ENCODE data around the gene MRPL28. TPM values are rescaled to one million over a fixed set of nuclear protein-coding genes. Genes with fewer than 3 reads are reported as not detected.
A peak's percentile ranks its signal among the peaks of the same experiment; 100 is the strongest.
"Not testable (repeated sequence)": the region's sequence is repeated elsewhere in the genome, so short reads cannot be mapped to it uniquely, and the experiment has no call there.

The MRPL28 gene
- total RNA-seq, 1 donor from 2014 or later: 50.8 TPM

- ATAC-seq: no peak
Measured at GRCh38 chr16:337437-337836, 32.9 kb downstream of the MRPL28 start.

DNA sequence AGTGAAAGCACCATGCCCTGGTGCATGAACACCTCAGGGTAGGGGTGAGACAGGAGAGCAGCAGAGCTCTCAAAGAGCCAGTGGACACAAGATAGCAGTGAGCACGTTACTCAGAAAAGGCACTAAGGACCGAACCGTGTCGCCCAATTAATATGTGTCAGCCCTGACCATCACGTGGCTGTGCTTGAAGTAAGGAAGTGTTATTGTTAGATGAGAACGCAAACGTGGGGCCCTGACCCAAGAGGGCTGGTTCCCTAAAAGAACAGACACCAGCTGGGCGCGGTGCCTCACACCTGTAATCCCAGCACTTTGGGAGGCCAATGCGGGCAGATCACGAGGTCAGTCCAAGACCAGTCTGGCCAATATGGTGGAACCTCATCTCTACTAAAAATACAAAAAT lies 34.1 kb downstream of the MRPL28 start:
- ATAC-seq: no peak

GRCh38 chr16:334861-335632 lies 35.3 kb downstream of the MRPL28 start:
- ATAC-seq: not testable (repeated sequence)

GRCh38 chr16:334164-334832 lies 36.0 kb downstream of the MRPL28 start:
- ATAC-seq: not testable (repeated sequence)

GRCh38 chr16:333406-334094 lies 36.8 kb downstream of the MRPL28 start:
- no peak for ATAC-seq

GRCh38 chr16:331181-331814 lies 39.0 kb downstream of the MRPL28 start:
- ATAC-seq: not testable (repeated sequence)

GRCh38 chr16:330741-331140 lies 39.6 kb downstream of the MRPL28 start:
- no peak for ATAC-seq

DNA sequence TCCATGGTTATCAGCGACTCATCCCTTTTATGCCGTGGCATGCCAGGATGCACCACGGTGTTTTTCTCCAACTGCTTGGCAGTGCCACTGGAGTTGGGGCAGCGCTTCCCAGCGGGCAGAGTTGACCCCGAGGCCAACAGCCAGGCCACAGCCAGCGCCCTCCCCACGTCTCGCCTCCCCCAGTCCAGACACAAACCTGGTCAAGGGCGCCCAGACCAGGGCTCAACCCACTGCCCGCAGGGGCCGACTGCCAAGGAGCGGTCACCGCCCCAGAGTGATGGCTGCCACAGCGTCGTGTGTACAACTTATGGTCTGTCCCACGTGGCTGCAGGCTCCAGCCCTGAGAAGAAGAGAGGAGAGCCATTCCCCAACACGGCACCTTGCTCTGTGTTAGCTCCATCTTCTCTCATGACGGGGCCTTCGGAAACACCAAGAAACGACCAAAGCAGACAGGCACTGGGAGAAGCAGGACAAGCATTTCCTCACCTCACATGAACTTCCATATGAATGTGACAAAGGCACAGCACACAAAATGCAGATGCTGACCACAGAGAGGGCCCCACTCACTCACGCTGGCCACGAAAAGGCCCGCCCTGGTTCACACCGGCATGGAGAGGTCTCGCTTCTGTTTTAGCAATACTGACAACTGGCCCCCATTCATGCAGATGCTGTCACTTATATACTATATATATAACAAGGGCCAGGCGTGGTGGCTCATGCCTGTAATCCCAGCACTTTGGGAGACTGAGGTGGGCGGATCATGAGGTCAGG lies 44.8 kb downstream of the MRPL28 start:
- ATAC-seq: no peak

DNA sequence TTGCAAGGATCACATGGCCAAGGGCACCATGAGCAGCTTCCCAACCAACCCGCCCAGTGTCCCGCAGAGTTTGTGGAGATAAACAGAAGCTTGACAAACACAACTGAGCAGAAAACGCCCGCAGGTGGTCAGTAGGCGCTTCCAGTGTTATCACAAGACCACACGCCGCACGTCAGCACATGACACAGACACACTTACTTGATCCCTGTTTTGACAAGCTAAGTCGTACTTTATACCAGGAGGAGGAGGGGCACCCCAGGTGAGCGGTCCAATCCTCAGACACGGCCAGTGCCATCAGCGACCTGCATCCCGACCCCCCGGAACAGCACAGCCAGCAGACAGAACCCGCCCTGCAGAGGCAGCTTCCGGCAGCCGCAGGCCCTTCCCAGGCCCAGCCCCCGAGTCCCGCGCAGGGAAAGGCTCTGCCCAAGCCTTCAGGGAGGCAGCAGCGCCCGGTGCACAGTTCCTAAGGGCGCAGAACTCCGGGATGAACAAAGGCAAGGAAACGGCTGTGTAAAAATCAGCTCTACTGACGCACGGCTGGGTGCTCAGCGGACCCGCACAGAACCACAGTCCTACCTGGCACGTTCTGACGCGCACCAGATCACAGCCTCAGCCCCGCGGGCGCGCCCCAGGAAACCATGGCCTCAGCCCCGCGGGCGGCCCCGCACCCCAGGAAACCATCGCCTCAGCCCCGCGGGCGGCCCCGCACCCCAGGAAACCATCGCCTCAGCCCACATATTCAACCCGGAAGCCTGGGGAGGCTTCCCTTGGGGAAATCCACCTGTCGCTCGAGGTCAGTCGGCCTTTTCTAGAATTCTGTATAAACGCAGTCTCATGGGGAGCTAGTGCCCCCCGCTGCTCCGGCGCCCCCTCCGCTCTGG lies 45.6 kb downstream of the MRPL28 start:
- ATAC-seq: peak; percentile 50

GRCh38 chr16:324201-324450 lies 46.2 kb downstream of the MRPL28 start:
- no peak for ATAC-seq

- ATAC-seq: no peak
Measured at GRCh38 chr16:322476-323143, 47.7 kb downstream of the MRPL28 start.

- ATAC-seq: no peak
Measured at GRCh38 chr16:321532-321931, 48.8 kb downstream of the MRPL28 start.

DNA sequence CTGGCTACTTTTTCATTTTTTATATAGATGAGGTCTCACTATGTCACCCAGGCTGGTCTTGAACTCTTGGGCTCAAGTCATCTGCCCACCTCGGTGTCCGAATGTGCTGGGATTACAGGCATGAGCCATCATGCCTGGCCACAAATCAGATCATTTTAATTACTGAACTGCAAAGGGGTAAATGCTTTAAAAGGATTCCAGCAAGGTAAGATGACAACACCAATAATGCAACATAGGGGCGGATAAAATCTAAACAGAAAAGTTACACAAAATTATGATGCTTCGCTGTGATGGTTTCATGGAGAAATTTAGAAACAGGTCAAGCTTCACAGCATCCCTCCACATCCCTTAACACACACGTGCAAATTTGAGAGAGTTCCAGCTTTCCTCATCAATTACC lies 50.1 kb downstream of the MRPL28 start:
- no peak for ATAC-seq

DNA sequence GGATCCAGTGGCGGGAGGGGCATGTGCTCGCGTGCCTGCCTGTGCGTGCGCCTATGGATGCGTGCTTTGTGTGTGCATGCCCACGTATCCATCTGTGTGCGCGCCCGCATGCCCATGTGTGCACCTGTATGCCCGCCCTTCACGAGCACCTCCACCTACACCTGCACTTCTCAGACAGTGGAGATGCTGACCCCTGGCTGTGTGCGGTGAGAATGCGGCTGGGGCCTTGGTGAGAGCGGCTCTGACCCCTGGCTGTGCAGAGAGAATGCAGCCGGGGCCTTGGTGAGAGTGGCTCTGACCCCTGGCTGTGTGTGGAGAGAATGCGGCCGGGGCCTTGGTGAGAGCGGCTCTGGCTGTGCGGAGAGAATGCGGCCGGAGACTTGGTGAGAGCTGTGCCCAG lies 51.7 kb downstream of the MRPL28 start:
- no peak for ATAC-seq

DNA sequence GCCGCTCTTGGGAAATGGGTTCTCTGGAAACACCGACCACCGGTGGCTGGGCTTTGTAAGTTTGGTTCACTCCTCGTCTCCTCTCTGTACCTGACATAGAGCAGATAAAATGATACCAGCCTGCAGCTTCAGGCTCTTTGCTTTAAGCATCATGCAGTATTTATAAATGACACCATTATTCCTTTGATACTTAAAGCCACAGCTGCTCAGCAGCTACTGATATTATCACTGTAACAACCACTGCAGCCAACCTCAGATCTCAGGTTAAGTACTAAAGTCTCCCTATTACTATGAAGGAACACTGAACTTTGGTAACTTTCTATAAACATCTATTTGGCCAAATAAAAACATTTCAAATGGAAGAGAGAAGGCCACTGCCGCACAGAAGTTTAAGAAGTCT lies 52.8 kb downstream of the MRPL28 start:
- ATAC-seq: no peak

Other genes starting within 250 kb of the MRPL28 start
- 20.5 TPM for gene NPRL3, start 231.9 kb downstream of the MRPL28 start, total RNA-seq
- gene HBZ, start 217.9 kb downstream of the MRPL28 start, total RNA-seq: not detected
- not detected for gene HBM, start 204.6 kb downstream of the MRPL28 start, total RNA-seq
- 8.2 TPM for gene HBA2, start 197.7 kb downstream of the MRPL28 start, total RNA-seq
- 7.9 TPM for gene HBA1, start 193.9 kb downstream of the MRPL28 start, total RNA-seq
- not detected for gene HBQ1, start 190.1 kb downstream of the MRPL28 start, total RNA-seq
- 23.3 TPM for gene LUC7L, start 141.1 kb downstream of the MRPL28 start, total RNA-seq
- 56.4 TPM for gene FAM234A, start 135.7 kb downstream of the MRPL28 start, total RNA-seq
- 0.92 TPM for gene RGS11, start 94.6 kb downstream of the MRPL28 start, total RNA-seq
- not detected for gene ARHGDIG, start 89.9 kb downstream of the MRPL28 start, total RNA-seq
- not detected for gene PDIA2, start 87.4 kb downstream of the MRPL28 start, total RNA-seq
- 15.3 TPM for gene AXIN1, start 17.8 kb downstream of the MRPL28 start, total RNA-seq
- gene PGAP6, start 11.4 kb upstream of the MRPL28 start, total RNA-seq: 14.5 TPM
- gene NME4, start 26.7 kb upstream of the MRPL28 start, total RNA-seq: 25.3 TPM
- gene DECR2, start 31.3 kb upstream of the MRPL28 start, total RNA-seq: 8.4 TPM
- gene RAB11FIP3, start 55.1 kb upstream of the MRPL28 start, total RNA-seq: 6.3 TPM
- gene CAPN15, start 157.2 kb upstream of the MRPL28 start, total RNA-seq: 27.1 TPM
- not detected for gene PRR35, start 189.9 kb upstream of the MRPL28 start, total RNA-seq
- 0.12 TPM for gene NHLRC4, start 196.5 kb upstream of the MRPL28 start, total RNA-seq
- gene PIGQ, start 199.4 kb upstream of the MRPL28 start, total RNA-seq: 21.0 TPM
- 15.5 TPM for gene RAB40C, start 219.5 kb upstream of the MRPL28 start, total RNA-seq

Measured in esophagus mucosa (tissue), 1 donor.